Stromal cell of bone marrow (primary cell): ENCODE data around the gene HTR4.
A peak's percentile ranks its signal among the peaks of the same experiment; 100 is the strongest.
"Not testable (repeated sequence)": the region's sequence is repeated elsewhere in the genome, so short reads cannot be mapped to it uniquely, and the experiment has no call there.

Experiments used
- DNase-seq: peaks from one replicate; pipeline ENCODE4 v3.0.0-alpha.2; 2012; ENCODE audit warnings: low read depth

HTR4 gene

GRCh38 chr5:148532969-148533670, 121.2 kb downstream of the HTR4 start:
- DNase-seq, result no peak

- DNase-seq, result not testable (repeated sequence)
Observed at GRCh38 chr5:148529450-148529849, 124.9 kb downstream of the HTR4 start.

DNA sequence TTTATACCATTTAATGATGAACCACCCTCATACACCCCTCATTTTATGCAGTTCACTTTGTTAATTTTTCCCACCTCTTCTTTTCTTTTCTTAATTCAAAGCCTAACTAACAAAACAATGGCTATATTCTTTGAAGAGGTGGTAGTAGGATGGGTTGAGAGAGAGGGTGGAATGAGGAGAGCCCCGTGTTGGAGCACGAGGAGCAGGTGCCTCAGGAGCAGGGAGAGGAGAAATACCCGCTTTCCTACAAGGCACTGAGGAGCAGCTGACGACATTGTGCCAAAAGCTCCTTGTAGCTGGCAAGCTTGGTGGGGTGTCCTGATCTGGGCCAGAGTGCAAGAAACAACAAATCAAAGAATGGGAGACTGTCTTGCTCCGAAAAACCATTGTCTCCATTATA, 129.6 kb downstream of the HTR4 start:
- no peak for DNase-seq

DNA sequence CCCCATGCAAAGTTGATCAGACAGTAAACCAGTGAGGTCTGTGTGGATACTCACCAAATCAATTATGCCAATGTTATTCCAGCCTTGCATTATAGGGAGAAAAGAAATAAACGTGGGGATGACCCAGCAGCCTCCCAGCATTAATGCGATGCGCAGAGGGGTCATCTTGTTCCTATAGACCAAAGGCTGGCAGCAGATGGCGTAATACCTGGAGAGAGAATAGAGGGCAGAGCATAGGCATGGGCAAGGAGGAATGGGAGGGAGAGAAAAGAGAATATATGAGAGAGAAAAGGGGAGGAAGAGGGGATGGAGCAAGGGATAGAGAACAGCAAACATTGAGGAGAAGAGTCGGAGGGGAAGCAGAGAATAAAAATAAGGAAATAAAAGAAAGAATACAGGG, 131.2 kb downstream of the HTR4 start:
- no peak for DNase-seq

DNA sequence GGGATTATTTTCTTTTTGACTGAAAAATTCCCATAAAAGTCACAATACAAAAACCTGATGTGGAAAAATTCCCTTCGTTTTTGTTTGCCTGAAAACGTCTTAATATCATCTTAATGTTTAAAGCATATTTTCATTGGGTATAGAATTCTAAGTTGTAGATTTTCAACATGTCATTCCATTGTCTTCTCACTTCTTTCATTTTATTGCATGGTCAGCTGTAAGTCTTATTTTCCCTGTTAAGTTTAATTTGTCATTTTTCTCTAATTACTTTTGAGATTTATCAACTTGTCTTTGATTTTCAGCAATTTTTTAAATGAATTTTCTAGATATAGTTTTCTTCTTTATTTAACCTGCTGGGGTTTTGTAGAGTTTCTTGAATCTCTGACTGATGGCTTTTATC, 138.9 kb downstream of the HTR4 start:
- DNase-seq, result no peak

GRCh38 chr5:148514344-148514743, 140.0 kb downstream of the HTR4 start:
- no peak for DNase-seq

- no peak for DNase-seq
Observed at GRCh38 chr5:148512498-148512897, 141.8 kb downstream of the HTR4 start.

DNA sequence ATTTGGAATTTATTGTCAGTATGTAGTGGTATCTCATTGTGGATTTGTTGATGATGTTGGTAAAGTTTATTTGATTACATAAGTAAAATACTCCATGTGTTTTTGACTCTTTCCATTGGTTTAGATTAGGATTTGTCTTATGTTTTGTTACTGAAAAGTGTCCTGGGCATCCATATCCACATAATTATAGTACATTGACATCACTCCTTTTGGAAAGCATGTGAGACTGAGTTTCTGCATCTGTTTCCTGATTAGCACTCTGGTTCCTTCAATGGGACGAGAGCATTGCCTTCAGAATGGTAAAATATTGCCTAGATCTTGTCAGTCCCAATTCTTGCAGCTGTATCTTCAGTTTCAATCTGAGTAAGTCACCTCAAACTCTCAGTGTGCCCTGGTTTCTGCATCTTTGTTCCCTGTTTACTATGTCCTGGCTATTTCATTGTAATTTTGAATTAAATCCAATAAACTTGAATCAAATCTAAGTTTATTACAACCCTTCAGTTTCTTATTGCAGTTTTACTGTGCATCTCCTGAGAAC, 142.4 kb downstream of the HTR4 start:
- DNase-seq, result no peak

DNA sequence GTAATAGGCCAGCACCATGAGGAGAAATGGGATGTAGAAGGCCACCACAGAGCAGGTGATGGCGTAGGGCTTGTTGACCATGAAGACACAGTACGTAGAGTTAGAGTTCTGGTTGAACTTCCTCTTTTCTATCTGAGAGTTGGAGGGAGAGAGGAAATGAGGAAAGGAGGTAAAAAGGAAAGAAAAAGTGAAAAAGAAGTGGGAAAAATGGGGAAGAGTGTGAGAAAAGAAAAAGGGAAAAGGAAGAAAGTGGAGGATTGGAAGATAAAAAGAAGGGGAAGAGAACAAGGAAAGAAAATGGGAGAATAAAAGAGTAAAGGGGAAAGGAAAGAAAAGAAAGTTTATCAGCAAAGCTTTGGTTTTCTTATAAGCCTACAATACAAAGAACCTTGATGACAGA, 144.4 kb downstream of the HTR4 start:
- no peak for DNase-seq

- no peak for DNase-seq
Observed at GRCh38 chr5:148507648-148508047, 146.7 kb downstream of the HTR4 start.

DNA sequence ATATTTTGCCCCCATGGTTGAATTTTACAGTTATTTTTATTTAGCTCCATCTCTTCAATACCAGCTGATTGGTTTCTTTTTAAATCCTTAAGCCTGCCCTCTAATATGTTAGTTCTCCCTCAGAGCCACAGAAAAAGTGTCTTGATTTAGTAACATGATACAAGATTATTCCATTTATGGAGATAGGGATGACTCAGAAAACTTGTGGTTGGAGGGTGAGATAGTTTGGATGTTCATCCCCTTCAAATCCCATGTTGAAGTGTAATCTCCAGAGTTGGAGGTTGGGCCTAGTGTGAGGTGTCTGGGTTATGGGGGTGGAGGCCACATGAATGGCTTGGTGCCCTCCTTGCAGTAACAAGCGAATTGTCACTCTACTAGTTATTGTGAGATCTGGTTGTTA, 154.9 kb downstream of the HTR4 start:
- DNase-seq, result no peak

GRCh38 chr5:148497757-148498156, 156.6 kb downstream of the HTR4 start:
- no peak for DNase-seq

- no peak for DNase-seq
Observed at GRCh38 chr5:148492351-148492750, 162.0 kb downstream of the HTR4 start.

- no peak for DNase-seq
Observed at GRCh38 chr5:148491793-148492184, 162.5 kb downstream of the HTR4 start.

GRCh38 chr5:148491015-148491792, 163.1 kb downstream of the HTR4 start:
- no peak for DNase-seq

DNA sequence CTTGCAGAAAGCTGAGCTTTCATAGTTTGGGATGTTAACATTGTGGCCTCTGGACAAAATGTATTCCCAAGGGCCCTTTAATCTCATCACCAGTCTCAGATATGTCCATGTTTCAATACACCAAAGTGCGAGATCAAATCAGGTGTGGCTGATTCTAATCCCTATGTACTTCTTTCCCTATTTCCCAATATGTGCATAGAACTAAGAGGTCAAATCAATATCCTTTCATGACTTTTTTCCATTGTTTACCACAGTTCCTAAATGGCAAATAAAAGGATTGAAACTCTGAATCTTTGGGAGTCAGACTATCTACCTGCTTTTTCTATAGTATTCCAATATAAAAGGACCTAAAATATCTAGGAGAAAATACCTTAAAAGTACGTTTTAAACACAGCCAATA, 165.6 kb downstream of the HTR4 start:
- DNase-seq, result no peak

DNA sequence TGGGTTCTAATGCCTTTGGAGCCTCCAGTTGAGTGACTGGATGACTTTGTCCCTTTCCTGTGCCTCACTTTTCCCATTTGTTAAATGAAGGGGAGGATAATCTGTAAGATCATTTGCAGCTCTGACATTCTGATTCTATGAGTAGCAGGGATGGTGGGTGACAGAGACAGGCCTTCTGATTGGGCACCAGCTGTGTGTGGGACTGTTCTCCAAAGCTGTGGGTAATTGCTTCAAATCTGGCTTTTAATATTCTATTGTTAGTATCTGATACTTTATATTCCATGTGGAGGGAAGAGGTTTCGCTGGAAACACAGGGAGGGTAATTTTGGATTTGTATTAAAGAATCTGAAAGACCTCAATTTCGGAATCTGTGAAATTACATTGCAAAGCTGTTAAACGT, 167.9 kb downstream of the HTR4 start:
- DNase-seq, result no peak

DNA sequence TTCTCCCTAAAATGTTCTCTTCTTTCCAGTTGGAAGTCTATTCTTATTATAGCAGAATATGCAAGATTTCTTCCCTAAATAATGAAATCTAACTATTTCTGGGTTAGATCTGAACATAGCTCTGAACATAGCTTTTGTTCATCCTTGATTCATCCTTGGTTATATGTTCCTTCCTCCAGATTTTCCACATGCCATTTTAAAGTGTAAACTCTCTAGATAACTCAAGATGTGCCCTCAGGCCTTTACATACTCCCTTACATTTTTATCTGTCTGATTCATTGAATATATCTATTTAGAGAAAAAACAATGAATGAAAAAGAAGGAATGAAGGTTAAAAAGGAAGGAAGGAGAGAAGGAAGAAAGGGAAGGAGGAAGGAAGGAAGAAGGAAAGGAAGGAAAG, 169.7 kb downstream of the HTR4 start:
- no peak for DNase-seq

GRCh38 chr5:148483750-148484149, 170.6 kb downstream of the HTR4 start:
- no peak for DNase-seq

GRCh38 chr5:148482697-148483462, 171.4 kb downstream of the HTR4 start:
- peak; percentile 25 for DNase-seq

DNA sequence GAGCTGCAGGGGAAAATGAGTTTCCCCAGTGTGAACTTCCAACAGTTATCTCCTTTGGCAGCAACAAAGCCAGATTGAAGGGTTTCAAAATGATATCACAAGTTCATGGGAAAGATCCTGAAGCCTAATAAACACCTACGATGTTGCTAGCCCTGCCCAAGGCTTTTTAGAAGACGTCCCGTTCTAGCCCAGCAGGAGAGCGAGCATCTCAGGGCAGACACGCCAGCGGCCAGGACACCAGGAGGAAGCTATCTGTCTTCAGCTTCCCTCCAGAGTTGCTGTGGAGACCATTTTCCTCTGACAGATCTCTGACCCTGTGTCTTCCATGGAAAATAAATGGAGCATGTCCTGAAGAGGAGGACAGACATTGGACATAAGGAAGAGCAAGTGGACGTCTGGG, 172.1 kb downstream of the HTR4 start:
- no peak for DNase-seq

GRCh38 chr5:148477429-148477828, 176.9 kb downstream of the HTR4 start:
- DNase-seq, result no peak

- no peak for DNase-seq
Observed at GRCh38 chr5:148476302-148476701, 178.0 kb downstream of the HTR4 start.
